Nephron progenitor cell (in vitro differentiated cells): ENCODE results near the gene STX16.

ENCODE experiments used
- DNase-seq: peaks from one replicate; pipeline ENCODE4 v3.0.0; 2021
- H3K27ac Mint-ChIP-seq: 2 replicates; pipeline ENCODE4 v1.8.0; 2021; ENCODE audit warnings: mild to moderate bottlenecking, moderate library complexity, mixed read lengths
- H3K27me3 Mint-ChIP-seq: 2 replicates; pipeline ENCODE4 v1.8.0; 2021; ENCODE audit warnings: mild to moderate bottlenecking, low read depth, mixed read lengths; ENCODE audit not compliant: poor library complexity
- H3K36me3 Mint-ChIP-seq: 2 replicates; pipeline ENCODE4 v1.8.0; 2021; ENCODE audit warnings: low read depth, mixed read lengths
- H3K4me1 Mint-ChIP-seq: 2 replicates; pipeline ENCODE4 v1.8.0; 2021; ENCODE audit warnings: mixed read lengths
- H3K4me3 Mint-ChIP-seq: 2 replicates; pipeline ENCODE4 v1.8.0; 2021; ENCODE audit warnings: mild to moderate bottlenecking, moderate library complexity, mixed read lengths
- H3K9me3 Mint-ChIP-seq: 2 replicates; pipeline ENCODE4 v1.8.0; 2021; ENCODE audit warnings: mild to moderate bottlenecking, moderate library complexity, mixed read lengths
- CTCF ChIP-seq: fragments of 200-600 bp; sonication (generic); IDR thresholded peaks from 2 replicates; pipeline ENCODE4 v1.5.0; 2021; ENCODE audit warnings: antibody characterized with exemption

STX16 gene

GRCh38 chr20:58718729-58719128 is 67.6 kb downstream of the STX16 start:
- peaks cover 8% of the 10 kb centered on the region for H3K9me3 Mint-ChIP-seq
- peaks cover 49% of the 10 kb centered on the region for H3K4me1 Mint-ChIP-seq
- TF ChIP-seq CTCF: no peak
- H3K4me3 Mint-ChIP-seq: no peak overlapping the region
- DNase-seq: no peak
- no peaks in the 10 kb centered on the region for H3K36me3 Mint-ChIP-seq
- H3K27ac Mint-ChIP-seq: no peak overlapping the region
- peaks cover 38% of the 10 kb centered on the region for H3K27me3 Mint-ChIP-seq

DNA sequence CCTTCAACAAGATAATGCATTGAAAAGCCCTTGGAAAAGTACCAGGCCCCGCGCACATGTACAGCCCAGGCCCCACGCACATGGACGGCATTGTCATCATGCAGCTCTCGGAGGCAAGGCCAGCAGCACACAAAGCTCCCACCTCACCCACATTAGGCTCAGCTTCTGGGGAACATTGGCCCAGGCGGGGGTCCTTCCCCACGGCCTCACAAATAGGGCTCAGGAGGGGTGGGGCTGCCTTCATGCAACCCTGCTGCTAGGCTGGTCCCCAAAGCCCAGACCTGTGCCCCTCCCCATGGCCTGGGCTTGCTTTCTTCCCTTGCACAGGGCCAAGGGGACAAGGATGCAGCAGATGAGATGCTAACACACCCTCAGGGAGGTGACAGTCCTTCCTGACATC is 68.2 kb downstream of the STX16 start:
- Mint-ChIP-seq H3K9me3 (peaks cover 11% of the 10 kb centered on the region), H3K36me3 (peaks cover 2% of the 10 kb centered on the region), H3K4me3 (no peak overlapping the region), H3K27me3 (peaks cover 39% of the 10 kb centered on the region), H3K4me1 (peaks cover 49% of the 10 kb centered on the region), H3K27ac (no peak overlapping the region)
- DNase-seq: no peak
- no peak for TF ChIP-seq CTCF

DNA sequence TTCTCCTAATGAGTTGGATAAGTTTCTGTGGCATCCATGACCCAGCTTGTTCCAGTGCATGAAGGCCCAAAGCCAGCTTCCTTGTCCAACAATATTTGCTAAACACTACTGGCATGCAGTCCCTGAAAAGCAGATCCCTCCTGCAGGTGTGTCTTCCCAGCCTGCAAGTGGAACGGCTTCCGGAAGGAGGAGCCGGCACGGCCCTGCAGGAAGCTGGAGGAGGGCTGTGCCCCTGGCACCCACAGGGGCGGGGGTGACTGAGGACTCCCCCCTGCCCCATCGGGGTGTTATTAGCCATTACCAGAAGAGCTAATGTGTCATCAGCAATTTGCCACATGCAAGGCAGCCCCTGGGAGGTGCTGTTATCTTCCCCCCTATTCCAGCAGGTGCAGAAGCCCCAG is 68.9 kb downstream of the STX16 start:
- H3K9me3 Mint-ChIP-seq: peaks cover 18% of the 10 kb centered on the region
- peaks cover 9% of the 10 kb centered on the region for H3K36me3 Mint-ChIP-seq
- DNase-seq: no peak
- H3K4me3 Mint-ChIP-seq: no peak overlapping the region
- no peak for TF ChIP-seq CTCF
- no peak overlapping the region for H3K27ac Mint-ChIP-seq
- peaks cover 40% of the 10 kb centered on the region for H3K27me3 Mint-ChIP-seq
- H3K4me1 Mint-ChIP-seq: peaks cover 49% of the 10 kb centered on the region

DNA sequence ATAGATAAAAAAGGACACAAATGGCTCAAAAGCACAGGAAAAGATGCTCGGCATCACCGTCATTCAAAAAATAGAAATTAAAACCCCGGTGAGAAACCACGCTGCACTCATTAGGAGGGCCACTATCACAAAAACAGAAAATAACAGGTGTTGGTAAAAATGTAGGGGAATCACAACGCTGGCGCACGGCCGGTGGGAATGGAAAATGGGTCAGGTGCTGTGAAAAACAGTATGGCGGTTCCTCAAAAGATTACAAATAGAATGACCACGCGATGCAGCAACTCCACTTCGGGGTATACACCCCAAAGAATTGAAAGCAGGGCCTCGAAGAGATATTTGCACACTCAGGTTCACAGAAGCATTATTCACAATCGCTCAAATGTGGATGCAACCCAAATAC is 69.8 kb downstream of the STX16 start:
- Mint-ChIP-seq H3K4me1 (peaks cover 40% of the 10 kb centered on the region), H3K9me3 (peaks cover 25% of the 10 kb centered on the region), H3K4me3 (no peak overlapping the region), H3K27me3 (peaks cover 40% of the 10 kb centered on the region), H3K36me3 (peaks cover 9% of the 10 kb centered on the region), H3K27ac (no peak overlapping the region)
- TF ChIP-seq CTCF: no peak
- no peak for DNase-seq

- Mint-ChIP-seq H3K27ac (no peak overlapping the region), H3K9me3 (peaks cover 37% of the 10 kb centered on the region), H3K4me3 (no peak overlapping the region), H3K27me3 (peaks cover 40% of the 10 kb centered on the region), H3K4me1 (peaks cover 29% of the 10 kb centered on the region), H3K36me3 (peaks cover 11% of the 10 kb centered on the region)
- no peak for TF ChIP-seq CTCF
- DNase-seq: no peak
These were observed 71.1 kb downstream of the STX16 start for GRCh38 chr20:58721951-58722778.
